ENCODE data around the gene CCDC71L. TPM values are rescaled to one million over a fixed set of nuclear protein-coding genes. Genes with fewer than 3 reads are reported as not detected.

The CCDC71L gene
- total RNA-seq, 2 experiments from 2014 or later, result 35.1 to 35.3 TPM

- ChIA-PET POLR2A (no interaction called here), CTCF (no interaction called here)
These were observed 47.7 kb downstream of the CCDC71L start for GRCh38 chr7:106613279-106613678.

- ChIA-PET CTCF (no interaction called here), POLR2A (no interaction called here)
These were observed 48.5 kb downstream of the CCDC71L start for GRCh38 chr7:106612432-106612831.

GRCh38 chr7:106611911-106612310 is 49.0 kb downstream of the CCDC71L start:
- CTCF ChIA-PET, result no interaction called here
- POLR2A ChIA-PET, result no interaction called here

GRCh38 chr7:106610996-106611886 is 49.7 kb downstream of the CCDC71L start:
- ChIA-PET CTCF (no interaction called here), POLR2A (no interaction called here)

- ChIA-PET CTCF (no interaction called here), POLR2A (no interaction called here)
These were observed 51.5 kb downstream of the CCDC71L start for GRCh38 chr7:106609416-106609815.

GRCh38 chr7:106608661-106609060 is 52.3 kb downstream of the CCDC71L start:
- ChIA-PET POLR2A (no interaction called here), CTCF (no interaction called here)

Other genes with a start within 250 kb of the CCDC71L start
- gene PIK3CG, start 204.1 kb upstream of the CCDC71L start, total RNA-seq, result 10 to 100 TPM; 26.6 to 26.9 TPM

Measured in activated CD8-positive, alpha-beta memory T cell treated with anti-CD3 and anti-CD28 coated beads for 36 hours (primary cell).